ENCODE results near the gene COG8. TPM values are rescaled to one million over a fixed set of nuclear protein-coding genes. Genes with fewer than 3 reads are reported as not detected.
"Not testable (repeated sequence)": the region's sequence is repeated elsewhere in the genome, so short reads cannot be mapped to it uniquely, and the experiment has no call there.

Gene COG8
- total RNA-seq, 1 experiment from 2014 or later = 29.0 TPM

DNA sequence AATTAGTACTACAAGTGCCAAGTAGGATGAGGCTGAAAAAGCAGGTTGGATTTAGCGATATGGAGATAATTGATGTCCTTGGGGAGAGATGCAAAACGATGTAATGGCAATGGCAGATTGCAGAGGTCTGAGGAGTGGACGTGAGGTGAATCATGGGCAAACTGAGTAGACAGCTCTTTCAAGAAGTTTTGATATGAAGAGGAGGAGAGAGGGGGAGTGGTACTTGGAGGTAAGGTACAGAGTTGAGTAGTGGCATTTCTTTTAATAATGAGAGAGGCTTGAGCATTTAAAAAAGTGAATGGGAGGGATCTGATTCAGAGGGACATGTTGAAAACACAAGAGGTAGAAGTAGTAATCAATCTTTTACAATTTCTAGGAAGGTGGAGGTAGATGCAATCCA, 46.0 kb downstream of the COG8 start:
- no peak for DNase-seq (ENCODE audit: low read depth)

DNA sequence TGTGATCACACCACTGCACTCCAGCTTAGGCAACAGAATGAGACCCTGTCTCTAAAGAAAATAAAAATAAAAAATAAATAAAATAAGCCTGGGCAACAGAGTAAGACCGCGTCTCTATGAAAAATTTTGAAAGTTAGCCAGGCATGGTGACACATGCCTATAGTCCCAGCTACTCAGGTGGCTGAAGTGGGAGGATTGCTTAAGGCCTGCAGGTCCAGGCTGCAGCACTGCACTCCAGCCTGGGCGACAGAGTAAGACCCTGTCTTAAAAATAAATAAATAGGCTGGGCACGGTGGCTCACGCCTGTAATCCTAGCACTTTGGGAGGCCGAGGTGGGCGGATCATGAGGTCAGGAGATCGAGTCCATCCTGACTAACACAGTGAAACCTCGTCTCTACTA, 47.7 kb downstream of the COG8 start:
- DNase-seq (ENCODE audit: low read depth) = not testable (repeated sequence)

DNA sequence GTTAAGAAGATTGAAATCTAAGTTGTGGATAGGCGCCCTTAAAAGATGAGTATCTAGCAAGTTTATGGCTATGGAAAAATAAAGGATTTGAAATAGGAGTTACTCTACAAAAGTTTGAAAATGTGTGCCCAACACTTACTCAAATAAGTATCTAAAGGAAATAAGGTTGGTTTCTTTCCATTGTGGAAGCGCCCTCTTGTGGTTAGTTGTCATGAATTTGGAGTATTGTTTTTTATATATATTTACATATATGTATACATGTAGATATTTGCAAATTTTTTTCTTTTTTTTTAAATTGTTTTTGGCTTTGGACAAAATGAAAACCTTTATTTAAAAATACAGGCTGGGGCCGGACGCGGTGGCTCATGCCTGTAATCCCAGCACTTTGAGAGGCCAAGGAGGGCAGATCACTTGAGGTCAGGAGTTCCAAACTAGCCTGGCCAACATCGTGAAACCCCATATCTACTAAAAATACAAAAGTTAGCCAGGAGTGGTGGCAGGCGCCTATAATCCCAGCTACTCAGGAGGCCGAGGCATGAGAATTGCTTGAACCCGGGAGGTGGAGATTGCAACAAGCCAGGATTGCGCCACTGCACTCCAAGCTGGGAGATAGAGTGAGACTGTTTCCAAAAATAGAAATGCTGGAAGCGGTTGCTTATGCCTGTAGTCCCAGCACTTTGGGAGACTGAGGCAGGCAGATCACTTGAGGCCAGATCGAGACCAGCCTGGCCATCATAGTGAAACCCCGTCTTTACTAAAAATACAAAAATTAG, 52.2 kb downstream of the COG8 start:
- DNase-seq (ENCODE audit: low read depth) = peak; percentile 58

DNA sequence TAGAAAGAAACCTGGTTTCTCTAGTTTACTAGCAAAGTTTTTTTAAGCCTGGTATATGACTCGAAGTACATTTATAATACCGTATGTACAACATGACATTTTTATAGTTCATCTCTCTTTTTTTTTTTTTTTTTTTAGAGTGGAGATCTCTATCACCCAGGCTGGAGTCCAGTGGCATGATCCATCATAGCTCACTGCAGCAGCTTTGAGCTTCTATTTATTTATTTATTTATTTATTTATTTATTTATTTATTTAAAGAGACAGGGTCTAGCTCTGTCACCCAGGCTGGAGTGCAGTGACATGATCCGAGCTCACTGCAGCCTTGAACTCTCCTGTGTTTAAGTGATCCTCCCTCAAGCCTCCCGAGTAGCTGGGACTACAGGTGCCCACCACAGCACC, 54.1 kb downstream of the COG8 start:
- DNase-seq (ENCODE audit: low read depth) = no peak

DNA sequence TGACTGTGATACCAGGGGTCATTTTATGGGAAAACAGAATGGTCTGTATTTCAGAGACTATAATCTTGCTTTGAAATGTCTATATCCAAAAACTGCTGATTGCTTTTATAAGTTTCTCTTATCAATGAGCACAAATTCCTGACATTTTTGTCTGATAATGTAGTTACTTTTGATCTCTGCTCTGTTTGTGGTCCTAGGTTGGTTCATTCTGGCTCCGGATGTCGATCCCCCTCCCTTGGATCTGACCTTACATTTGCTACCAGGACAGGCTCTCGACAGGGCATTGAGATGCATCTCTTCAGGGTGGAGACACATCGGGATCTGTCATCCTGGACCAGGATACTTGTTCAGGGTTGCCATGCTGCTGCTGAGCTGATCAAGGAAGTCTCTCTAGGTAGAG, 55.5 kb downstream of the COG8 start:
- DNase-seq (ENCODE audit: low read depth) = no peak

DNA sequence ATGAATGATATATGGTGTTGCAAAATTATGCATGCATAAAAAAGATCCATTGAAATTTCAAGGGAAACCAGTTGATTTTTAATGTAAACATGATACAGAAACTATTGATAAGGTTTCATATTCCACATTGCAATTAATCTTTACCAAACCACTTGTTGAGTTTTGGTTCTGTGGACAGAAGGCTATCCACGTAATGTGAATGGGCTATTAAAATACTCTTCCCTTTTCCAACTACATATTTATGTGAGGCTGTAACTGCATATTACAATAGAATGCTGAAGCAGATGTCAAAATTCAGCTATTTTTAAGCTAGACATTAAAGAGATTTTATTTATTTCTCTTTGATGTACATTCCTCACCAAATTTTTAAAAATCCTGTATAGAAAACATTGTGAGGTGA, 62.0 kb downstream of the COG8 start:
- DNase-seq (ENCODE audit: low read depth) = no peak

Other genes starting within 250 kb of the COG8 start
- gene HAS3, start 233.9 kb downstream of the COG8 start, total RNA-seq (2014; rRNA removed; shearing (Covaris generic)) = 0.72 TPM in 1 of 2 replicates, not detected in the other
- 58.3 and 65.0 TPM in 2 replicates for gene CHTF8, start 207.0 kb downstream of the COG8 start, total RNA-seq (2014; rRNA removed; shearing (Covaris generic))
- gene UTP4, start 206.9 kb downstream of the COG8 start, total RNA-seq (2014; rRNA removed; shearing (Covaris generic)) = 13.1 and 22.5 TPM in 2 replicates
- 25.8 and 26.2 TPM in 2 replicates for gene SNTB2, start 152.4 kb downstream of the COG8 start, total RNA-seq (2014; rRNA removed; shearing (Covaris generic))
- gene VPS4A, start 28.2 kb downstream of the COG8 start, total RNA-seq (2014; rRNA removed; shearing (Covaris generic)) = 32.4 and 37.2 TPM in 2 replicates
- gene PDF, start 9.0 kb downstream of the COG8 start, total RNA-seq (2014; rRNA removed; shearing (Covaris generic)) = 12.7 and 24.3 TPM in 2 replicates
- gene NIP7, start 208 bp upstream of the COG8 start, total RNA-seq (2014; rRNA removed; shearing (Covaris generic)) = 34.5 and 39.3 TPM in 2 replicates
- gene TMED6, start 12.2 kb upstream of the COG8 start, total RNA-seq (2014; rRNA removed; shearing (Covaris generic)) = not detected in 2 replicates
- 8.1 and 8.9 TPM in 2 replicates for gene TERF2, start 46.4 kb upstream of the COG8 start, total RNA-seq (2014; rRNA removed; shearing (Covaris generic))
- 111 and 166 TPM in 2 replicates for gene CYB5B, start 85.1 kb upstream of the COG8 start, total RNA-seq (2014; rRNA removed; shearing (Covaris generic))
- gene NFAT5, start 226.4 kb upstream of the COG8 start, total RNA-seq (2014; rRNA removed; shearing (Covaris generic)) = 10.7 and 11.9 TPM in 2 replicates

Measured in RPMI7951 (cell line).